T-helper 1 cell treated with Interleukin-12 subunit alpha and Interleukin-12 subunit beta and Interleukin-4 antibody, amounts not matched to agents 30 ng/mL and 1 ng/mL, for 36 hours (primary cell): ENCODE results near the gene PEX19. TPM values are rescaled to one million over a fixed set of nuclear protein-coding genes. Genes with fewer than 3 reads are reported as not detected.

ENCODE experiments used
- intact Hi-C: fragments of 100-400 bp; cut with micrococcal nuclease; formaldehyde crosslinking; loops from one replicate; pipeline ENCODE4 v1.15.1; 2024
- total RNA-seq: library from RNA; stranded (reverse); gene quantifications from 2 replicates; pipeline ENCODE4 v1.2.3, GENCODE V29; 2022

PEX19 gene
- total RNA-seq, 1 donor from 2014 or later = 53.3 TPM

GRCh38 chr1:160243767-160244166, 41.2 kb downstream of the PEX19 start:
- intact Hi-C loops = no loop called here

GRCh38 chr1:160239582-160240299, 45.2 kb downstream of the PEX19 start:
- intact Hi-C loops = no loop called here

DNA sequence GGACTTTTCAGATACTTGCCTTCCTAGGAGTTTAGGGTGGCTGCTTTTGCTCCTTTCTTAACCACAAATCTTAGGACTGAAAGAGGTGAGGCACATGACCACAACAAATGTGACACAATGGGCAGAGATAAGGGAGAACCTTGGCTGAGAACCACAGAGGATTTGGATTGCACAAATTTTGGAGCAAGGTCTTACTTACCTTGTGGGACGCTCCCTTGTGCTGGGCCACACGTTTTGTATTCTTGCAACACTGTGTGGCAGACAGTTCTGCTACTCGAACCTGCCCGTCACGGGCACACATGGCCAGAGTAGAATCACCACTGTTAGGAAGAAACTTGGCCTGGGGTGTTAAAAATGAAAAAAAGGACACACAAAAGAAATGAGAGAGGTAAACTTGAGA, 46.5 kb downstream of the PEX19 start:
- intact Hi-C loops = no loop called here

- intact Hi-C loops = no loop called here
These were observed 47.4 kb downstream of the PEX19 start for GRCh38 chr1:160237558-160237957.

DNA sequence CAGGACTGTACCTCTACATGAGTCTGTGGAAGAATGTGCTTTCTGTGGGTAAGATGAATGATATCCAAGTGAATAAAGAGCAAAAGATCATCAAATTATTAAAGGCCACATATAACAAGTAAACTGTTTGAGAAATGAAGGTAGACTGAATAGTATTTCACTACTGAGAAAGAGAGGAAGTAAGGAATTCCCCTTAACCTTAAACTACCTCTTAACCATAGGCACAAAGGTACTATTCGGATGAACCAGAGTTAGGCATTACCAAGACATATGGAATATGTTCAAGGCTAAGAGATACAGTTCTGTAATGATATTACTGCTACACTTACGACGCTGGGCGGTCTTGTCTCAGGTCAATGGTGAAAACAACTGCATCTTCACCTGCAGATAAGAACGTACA, 48.1 kb downstream of the PEX19 start:
- intact Hi-C loops = no loop called here

GRCh38 chr1:160232911-160233310, 52.0 kb downstream of the PEX19 start:
- intact Hi-C loops = no loop called here

DNA sequence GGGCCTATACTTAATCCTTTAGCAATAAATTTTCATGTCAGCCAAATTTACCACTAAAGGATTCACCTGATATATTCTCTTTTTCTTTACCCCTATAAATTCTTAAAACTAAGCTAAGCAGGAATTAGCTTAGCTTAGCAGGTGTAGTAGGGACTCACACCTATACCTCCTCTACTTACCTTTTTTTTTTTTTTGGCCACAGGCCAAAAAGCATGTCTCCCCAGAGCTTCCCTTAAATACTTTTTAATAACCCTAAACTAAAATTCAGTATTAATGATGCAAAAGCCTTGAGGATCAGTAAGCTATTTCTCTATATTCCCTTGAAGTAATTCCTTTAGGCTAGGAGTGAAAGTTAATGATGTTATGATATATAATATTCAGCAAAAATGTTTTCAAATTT, 56.5 kb downstream of the PEX19 start:
- intact Hi-C loops = no loop called here

- intact Hi-C loops = no loop called here
These were observed 57.4 kb downstream of the PEX19 start for GRCh38 chr1:160227561-160227960.

DNA sequence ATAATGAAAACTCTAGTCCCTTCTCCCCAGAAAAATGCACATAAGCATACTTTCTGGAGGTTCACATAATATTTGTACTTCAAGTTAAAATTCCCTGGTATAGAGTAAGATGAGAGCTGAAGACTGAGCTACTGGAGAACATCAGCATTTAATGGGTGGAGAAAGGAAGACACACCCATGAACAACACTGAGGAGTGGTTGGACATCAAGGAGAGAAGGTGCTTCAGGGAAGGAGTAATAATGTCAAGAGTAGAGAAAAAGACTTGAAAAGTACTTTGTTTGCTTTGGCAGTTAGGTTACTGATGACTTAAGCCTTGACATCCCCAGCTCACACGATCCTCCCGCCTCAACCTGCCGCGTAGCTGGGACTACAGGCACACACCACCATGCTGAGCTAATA, 57.9 kb downstream of the PEX19 start:
- intact Hi-C loops = no loop called here

Other genes starting within 250 kb of the PEX19 start
- not detected in 2 replicates for gene KCNJ10, start 215.0 kb downstream of the PEX19 start, total RNA-seq
- not detected in 2 replicates for gene KCNJ9, start 203.6 kb downstream of the PEX19 start, total RNA-seq
- 27.8 and 28.7 TPM in 2 replicates for gene IGSF8, start 186.5 kb downstream of the PEX19 start, total RNA-seq
- gene ATP1A2, start 169.4 kb downstream of the PEX19 start, total RNA-seq = not detected in 2 replicates
- not detected in 2 replicates for gene ATP1A4, start 133.5 kb downstream of the PEX19 start, total RNA-seq
- gene CASQ1, start 94.6 kb downstream of the PEX19 start, total RNA-seq = not detected in 2 replicates
- 45.6 and 50.4 TPM in 2 replicates for gene PEA15, start 79.7 kb downstream of the PEX19 start, total RNA-seq
- gene DCAF8, start 22.6 kb downstream of the PEX19 start, total RNA-seq = 102 and 103 TPM in 2 replicates
- gene COPA, start 58.1 kb upstream of the PEX19 start, total RNA-seq = 148 and 150 TPM in 2 replicates
- 75.8 and 87.4 TPM in 2 replicates for gene NCSTN, start 58.2 kb upstream of the PEX19 start, total RNA-seq
- gene NHLH1, start 81.9 kb upstream of the PEX19 start, total RNA-seq = 0.85 and 0.93 TPM in 2 replicates
- not detected in 2 replicates for gene VANGL2, start 115.4 kb upstream of the PEX19 start, total RNA-seq
- gene SLAMF6, start 238.1 kb upstream of the PEX19 start, total RNA-seq = 34.0 and 35.2 TPM in 2 replicates